Breast epithelium (tissue), 3 donors: ENCODE measurements around the gene EVA1A.

Experiments
- CTCF ChIP-seq, 3 donors: fragments of 450-650 bp; IDR thresholded peaks; one replicate each; pipeline ENCODE4 v1.5.1; 2016 to 2017; ENCODE audit warnings: antibody characterized with exemption in 3 of 3, mild to moderate bottlenecking in 3 of 3, moderate library complexity in 3 of 3
- POLR2A ChIP-seq: fragments of 450-650 bp; IDR thresholded peaks from one replicate; pipeline ENCODE4 v1.6.1; 2016; ENCODE audit warnings: antibody characterized with exemption, mild to moderate bottlenecking, moderate library complexity
- POLR2AphosphoS5 ChIP-seq, 3 donors: sonication (generic); formaldehyde crosslinking; IDR thresholded peaks; one replicate each; pipeline ENCODE4 v1.6.1; 2017; ENCODE audit warnings: antibody characterized with exemption in 3 of 3

GRCh38 chr2:75459565-75460310, 101.0 kb downstream of the EVA1A start:
- TF ChIP-seq POLR2A: no peak
- no peak for TF ChIP-seq CTCF (IDR thresholded peaks at IDR 0.05)
- TF ChIP-seq POLR2AphosphoS5 (IDR thresholded peaks at IDR 0.05): no peak
